NK-92 (cell line): Measurements from ENCODE around the gene GRID2.

Experiments used
- DNase-seq: peaks from one replicate; lab custom pipeline; 2025; ENCODE audit not compliant: unreplicated experiment; lab: John Stamatoyannopoulos, UW

Gene GRID2

DNA sequence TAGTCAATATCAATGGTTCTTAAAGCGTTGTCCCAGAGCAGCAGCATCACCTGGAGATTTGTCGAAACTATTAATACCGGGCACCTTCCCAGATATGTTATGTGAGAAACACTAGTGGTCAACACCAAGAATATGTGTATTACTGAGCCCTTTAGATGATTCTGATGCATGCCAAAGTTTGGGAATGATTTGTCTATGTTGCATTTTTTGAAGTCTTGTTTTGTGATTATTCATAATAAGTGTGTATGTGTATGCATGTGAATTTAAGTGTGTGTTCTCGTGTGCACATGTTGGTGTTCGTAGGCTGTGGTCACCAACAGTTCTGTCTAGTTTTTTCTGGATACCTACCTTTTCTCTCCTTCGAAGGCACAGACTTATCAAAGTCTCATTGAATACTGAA is 749.4 kb downstream of the GRID2 start:
- DNase-seq, result no peak

DNA sequence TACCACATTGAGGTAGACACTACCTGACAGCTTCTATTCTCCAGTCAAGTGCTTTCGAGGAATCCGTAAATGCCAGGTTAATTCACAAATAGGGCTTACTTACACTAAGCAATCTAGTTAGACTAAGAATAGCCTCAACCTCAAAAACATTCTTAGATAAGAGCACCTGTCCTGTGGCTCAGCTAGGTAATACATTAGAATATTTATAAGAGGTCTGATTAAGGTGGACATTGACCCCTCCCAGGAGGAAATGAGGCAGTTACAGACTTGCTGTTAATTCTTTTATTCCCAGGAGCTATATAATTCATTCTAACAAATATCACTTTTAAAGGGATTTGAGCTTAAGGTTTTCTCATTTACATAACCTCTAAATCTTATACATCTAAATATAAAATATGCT is 758.1 kb downstream of the GRID2 start:
- no peak for DNase-seq

- no peak for DNase-seq
Measured at GRCh38 chr4:93063325-93063724, 759.6 kb downstream of the GRID2 start.

- no peak for DNase-seq
Measured at GRCh38 chr4:93065790-93066189, 762.0 kb downstream of the GRID2 start.

DNA sequence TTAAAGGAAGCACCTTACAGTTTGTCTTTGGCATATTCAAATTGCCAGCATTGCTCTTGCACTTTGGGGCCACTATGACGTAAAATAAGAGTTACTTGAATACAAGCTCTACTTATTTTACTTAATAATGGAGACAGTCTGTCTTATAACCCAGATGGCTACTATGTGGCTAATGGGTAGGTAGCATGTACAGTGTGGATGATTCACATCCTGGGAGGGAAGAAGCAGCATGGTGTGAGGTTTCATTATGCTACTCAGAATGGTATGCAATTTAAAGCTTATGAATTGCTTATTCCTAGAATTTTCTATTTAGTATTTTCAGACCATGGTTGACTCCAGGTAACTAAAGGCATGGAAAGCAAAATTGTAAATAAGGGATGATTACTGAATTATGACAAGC is 763.0 kb downstream of the GRID2 start:
- no peak for DNase-seq

DNA sequence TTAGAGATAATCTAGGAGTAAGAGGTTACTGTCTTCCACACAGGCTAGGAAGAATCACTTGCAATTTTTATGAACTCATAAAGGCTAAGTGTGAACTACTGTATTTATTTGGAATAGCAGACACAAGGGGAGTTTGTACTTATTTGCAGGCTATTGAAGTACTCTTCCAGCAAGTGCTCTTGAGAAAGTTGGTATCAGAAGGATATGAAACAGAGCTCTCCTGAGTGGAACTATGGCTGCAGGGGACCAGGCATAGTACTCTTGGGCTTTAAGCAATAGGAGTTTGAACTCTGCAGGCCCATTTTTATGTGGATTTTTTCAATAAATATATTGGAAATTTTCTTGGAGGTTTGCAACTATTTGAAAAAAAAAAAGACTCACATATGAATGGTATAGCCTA is 768.5 kb downstream of the GRID2 start:
- no peak for DNase-seq

DNA sequence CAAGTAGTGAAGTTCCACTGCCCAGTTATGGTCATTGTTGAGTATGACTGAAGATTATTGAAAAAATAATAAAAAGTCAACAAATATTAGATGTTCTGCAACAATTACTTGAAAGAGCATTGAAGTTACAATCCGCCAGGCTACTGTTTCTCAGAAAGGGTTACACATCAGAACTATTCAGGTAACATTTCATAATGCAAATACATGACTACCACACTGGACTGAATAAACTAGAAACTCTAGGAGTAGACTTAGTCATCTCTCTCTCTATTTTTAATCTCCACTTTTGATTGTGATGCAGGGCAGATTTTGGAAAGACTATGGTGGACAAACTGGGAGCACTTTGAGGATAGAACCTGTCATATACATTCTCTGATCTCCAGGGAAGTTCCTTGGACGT is 776.5 kb downstream of the GRID2 start:
- DNase-seq, result no peak

- DNase-seq, result no peak
Measured at GRCh38 chr4:93084599-93085305, 781.0 kb downstream of the GRID2 start.

GRCh38 chr4:93086356-93086755 is 782.6 kb downstream of the GRID2 start:
- DNase-seq, result no peak

DNA sequence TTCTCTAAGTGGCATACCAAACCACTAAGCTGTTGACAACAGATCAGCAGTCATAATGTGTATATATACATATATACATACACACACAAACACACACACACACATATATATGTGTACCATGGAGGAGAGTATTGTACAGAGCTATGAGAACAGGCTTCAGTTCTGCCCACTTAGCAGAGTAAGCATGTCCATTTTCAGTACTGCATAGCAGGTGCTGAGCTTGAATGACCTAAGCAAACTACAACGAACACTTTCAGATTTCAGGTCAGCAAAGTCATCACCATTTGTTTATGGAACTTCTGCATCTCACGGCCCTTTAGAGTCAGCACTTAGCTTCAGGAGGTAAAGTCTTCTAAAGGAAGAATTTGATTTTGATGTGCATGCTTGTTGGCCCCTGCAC is 789.0 kb downstream of the GRID2 start:
- no peak for DNase-seq

- no peak for DNase-seq
Measured at GRCh38 chr4:93103042-93103441, 799.3 kb downstream of the GRID2 start.

DNA sequence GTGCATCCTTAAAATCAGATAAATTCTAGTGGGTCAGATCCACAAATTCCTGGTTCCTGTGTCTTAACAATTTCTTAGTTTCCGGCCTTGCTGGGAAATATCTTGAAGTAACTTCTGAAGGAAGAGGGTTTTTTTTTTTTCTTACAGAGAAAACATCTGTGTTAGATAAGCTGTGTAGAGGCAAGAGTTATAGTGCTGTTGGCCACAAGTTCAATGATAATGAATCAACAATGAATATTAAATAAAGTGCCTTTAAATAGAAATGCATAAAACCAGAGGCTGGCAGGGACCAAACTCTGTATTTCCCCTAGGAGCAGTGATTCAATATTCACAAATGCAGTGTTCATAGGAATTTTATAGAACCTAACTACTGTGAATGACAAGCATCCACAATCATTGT is 812.9 kb downstream of the GRID2 start:
- no peak for DNase-seq

- no peak for DNase-seq
Measured at GRCh38 chr4:93127489-93127888, 823.7 kb downstream of the GRID2 start.

GRCh38 chr4:93132631-93133030 is 828.9 kb downstream of the GRID2 start:
- DNase-seq, result no peak

GRCh38 chr4:93139118-93139517 is 835.4 kb downstream of the GRID2 start:
- no peak for DNase-seq

DNA sequence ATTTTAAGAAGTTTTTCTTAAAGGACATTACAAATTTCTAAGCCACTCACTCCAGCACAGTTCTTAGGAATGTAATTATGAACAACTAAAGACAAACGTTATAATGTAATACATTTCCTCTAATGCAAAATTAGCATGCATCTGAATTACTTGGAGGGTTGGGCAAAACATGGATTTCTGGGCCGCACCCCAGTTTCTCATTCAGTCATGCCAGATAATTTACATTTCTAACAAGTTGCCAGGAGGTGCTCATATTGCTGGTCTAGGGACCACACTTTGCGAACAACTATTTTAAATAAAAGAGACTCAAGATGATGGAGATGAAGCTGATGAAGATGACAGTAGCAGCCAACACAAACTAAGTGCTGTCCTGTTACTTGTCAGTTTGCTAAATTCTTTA is 840.1 kb downstream of the GRID2 start:
- no peak for DNase-seq

DNA sequence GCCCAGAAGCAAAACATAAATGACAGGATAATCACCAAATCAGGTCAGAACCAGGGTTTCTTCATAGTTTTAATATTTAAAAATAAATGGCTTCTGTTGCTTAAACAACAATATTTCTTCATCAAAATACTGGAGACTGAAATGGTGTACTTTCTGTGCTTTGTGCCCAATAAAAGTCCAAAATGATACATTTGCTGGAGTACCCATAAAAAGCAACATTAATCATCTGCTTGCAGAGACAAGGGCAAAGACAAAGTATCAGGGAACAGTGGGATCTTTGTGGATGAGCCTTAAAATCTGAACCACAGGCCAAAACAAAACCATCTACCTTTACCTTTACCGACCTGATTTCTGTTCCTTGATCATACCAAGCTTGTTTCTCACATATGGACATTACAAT is 840.9 kb downstream of the GRID2 start:
- DNase-seq, result no peak

DNA sequence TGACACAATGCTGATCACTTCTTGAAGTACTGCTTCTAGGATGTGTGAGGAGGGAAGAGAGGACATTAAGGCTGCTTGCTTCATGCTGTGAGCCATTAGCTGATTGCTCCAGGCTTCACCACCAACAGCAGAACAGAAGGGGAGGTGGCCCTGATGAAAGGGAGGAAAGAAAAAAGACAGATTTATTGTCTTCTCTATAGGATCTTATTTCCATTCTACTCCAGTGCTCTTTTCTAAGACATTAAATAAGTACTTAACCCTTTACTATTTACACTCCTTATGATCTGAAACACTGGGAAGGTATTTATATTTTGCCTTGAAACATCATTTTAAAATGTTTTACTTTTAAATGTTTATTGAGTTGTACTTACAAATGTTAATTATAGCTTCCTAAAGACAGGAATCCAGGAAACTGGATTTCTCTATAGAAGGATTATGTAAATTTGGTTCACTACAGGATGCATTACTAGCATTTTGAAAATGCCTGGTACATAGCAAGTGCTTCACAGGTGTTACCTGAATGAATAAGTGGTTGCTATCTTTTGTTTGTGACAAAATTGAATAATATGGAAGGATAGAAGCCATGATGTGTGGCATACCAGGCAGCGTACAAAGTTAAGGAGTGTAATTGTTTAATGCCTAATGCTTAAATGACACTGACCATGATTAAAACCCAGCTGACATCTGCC is 843.9 kb downstream of the GRID2 start:
- DNase-seq, result no peak

GRCh38 chr4:93152491-93152890 is 848.7 kb downstream of the GRID2 start:
- no peak for DNase-seq

- DNase-seq, result no peak
Measured at GRCh38 chr4:93157986-93158385, 854.2 kb downstream of the GRID2 start.

DNA sequence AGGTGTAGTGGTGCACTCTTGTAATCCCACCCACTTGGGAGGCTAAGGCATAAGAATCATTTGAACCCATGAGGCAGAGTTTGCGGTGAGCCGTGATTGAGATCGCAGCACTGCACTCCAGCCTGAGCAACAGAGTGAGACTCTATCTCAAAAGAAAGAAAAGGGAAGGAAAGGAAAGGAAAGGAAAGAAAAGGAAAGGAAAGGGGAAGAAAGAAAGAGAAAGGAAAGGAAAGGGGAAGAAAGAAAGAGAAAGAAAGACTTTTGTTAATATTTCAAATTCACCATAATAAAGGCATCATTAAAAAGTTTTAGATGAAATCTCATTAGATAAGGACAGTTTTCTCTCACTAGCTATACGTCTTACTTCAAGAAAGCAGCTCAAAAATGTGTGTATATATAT is 864.3 kb downstream of the GRID2 start:
- DNase-seq, result no peak

- DNase-seq, result no peak
Measured at GRCh38 chr4:93169966-93170365, 866.2 kb downstream of the GRID2 start.

DNA sequence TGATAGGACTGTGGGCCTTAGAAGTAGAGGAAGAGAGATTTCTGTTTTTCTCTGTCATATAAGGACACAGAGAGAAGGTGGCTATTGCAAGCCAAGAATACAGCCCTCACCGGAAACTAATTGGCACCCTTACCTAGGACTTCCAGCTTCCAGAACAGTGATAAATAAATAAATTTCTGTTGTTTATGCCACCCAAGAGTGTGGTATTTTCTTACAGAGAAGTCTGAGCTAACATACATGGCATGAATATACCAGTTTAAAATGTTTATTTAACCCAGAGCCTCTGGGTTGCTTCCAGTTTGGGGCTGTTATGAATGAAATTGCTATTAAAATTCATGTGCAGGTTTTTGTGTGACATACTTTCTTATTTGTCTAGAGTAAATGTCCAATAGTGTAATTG is 870.8 kb downstream of the GRID2 start:
- DNase-seq, result no peak
